NCI-H526 (cell line): ENCODE results near the gene SCAPER.
A peak's percentile ranks its signal among the peaks of the same experiment; 100 is the strongest.

Experiments
- DNase-seq, 2 experiments: peaks; one replicate each; lab custom pipeline; 2025; lab: John Stamatoyannopoulos, UW

The SCAPER gene

GRCh38 chr15:76359152-76359551 is 546.0 kb downstream of the SCAPER start:
- DNase-seq, result no peak

DNA sequence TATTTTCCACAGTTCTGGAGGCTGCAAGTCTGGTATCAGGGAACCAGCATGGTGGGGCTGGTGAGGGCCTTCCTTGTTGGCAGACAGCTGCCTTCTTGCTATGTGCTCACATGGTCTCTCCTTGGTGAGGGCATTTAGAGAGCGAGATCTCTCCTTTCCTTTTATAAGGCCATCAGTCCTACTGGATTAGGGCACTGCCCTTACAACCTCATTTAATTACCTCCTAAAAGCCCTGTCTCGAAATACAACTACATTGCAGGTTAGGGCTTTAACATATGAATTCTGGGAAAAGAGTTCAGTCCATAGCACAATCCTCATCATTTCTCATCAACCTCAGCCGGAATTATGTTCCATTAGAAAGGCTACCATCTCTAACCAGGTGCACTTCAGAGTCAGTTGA is 546.7 kb downstream of the SCAPER start:
- DNase-seq, result no peak

GRCh38 chr15:76354823-76355440 is 550.2 kb downstream of the SCAPER start:
- DNase-seq, result no peak

DNA sequence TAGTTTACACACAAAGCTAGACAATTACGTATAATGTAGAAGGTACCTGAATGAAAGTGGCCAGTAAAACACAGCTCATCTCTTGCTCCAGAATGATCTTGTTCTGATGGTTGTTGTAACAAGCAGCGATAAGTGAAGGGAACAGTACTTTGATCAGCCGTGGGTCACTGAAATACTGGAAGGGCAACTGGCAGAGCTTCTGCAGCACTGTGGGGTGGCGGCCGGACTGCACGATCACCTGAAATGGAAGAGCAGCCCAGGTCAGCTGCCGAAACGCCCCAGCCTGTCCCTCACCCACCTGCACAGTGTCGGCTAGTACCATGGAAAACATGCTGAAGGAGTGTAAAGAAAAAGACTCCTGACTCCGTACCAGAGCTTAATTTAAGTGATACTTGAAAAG is 551.2 kb downstream of the SCAPER start:
- no peak for DNase-seq

- DNase-seq, result no peak
These were observed 552.0 kb downstream of the SCAPER start for GRCh38 chr15:76353023-76353577.

GRCh38 chr15:76349301-76350070 is 555.7 kb downstream of the SCAPER start:
- DNase-seq, result peak; percentile 17 to 26

DNA sequence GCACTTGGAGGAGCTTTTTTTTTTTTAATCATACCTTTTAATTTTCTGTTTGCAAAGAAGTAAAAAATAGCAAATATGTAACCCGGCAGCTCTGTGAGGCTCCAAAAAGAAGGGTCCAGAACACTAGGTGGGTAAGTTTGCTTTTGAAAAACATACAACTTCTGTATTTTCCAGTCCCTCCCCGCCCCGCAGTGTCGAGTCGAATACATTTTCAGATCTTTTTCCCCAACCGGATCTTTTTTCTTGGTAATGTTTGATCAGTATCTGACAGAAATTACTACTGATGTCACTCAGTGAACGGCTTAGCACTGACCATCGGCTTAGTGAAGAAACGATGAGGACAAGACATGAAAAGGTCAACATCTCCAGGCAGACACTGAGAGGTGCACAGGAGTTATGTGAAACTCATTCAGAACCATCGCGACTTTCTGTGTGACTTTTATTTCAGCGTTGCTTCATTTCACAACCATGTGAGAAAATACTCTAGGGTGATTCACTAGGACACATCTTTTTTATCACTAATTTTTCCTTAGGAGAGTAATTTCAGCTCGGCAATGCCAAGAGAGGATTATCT is 557.6 kb downstream of the SCAPER start:
- no peak for DNase-seq

DNA sequence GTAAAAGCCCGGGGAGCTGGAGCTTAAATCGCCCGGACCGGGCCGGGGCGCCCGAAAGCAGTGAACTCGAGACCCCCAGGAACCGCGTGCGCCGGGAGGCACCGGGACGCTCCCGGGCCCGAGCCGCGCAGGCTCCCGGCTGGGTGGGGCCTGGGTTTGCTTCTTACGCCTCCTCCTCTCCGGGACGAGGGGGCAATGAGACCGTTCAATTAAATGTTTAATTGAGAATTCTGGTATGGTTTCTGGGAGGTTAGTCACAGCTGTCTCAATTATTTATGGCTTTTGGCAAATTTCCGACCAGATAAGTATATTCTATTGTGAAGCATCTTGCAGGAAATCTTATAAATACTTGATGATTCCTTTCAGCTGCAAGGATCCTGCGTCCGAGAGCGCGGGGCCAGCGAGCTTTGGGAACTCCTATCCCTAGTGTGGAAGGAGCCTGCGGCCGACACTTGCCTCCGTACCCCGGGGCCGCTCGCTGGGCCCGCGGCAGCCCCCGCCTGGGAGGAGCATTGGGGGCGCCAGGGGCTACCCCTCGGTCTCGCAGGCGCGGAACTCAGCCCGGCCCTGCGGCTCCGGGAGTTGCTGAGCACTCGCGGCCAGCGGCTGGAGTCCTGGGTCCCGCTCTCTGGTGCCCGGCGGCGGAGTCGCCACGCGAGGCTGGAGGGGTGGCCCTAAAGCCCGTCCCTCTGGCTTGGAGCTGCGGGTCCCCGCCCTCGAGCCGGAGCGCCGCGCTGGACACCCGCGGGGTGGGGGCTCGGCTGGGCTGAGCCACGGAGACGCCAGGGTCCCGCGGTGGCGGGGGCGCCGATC is 558.3 kb downstream of the SCAPER start:
- DNase-seq, result no peak

- no peak for DNase-seq
These were observed 559.1 kb downstream of the SCAPER start for GRCh38 chr15:76345880-76346668.

- no peak for DNase-seq
These were observed 559.6 kb downstream of the SCAPER start for GRCh38 chr15:76345583-76345879.

DNA sequence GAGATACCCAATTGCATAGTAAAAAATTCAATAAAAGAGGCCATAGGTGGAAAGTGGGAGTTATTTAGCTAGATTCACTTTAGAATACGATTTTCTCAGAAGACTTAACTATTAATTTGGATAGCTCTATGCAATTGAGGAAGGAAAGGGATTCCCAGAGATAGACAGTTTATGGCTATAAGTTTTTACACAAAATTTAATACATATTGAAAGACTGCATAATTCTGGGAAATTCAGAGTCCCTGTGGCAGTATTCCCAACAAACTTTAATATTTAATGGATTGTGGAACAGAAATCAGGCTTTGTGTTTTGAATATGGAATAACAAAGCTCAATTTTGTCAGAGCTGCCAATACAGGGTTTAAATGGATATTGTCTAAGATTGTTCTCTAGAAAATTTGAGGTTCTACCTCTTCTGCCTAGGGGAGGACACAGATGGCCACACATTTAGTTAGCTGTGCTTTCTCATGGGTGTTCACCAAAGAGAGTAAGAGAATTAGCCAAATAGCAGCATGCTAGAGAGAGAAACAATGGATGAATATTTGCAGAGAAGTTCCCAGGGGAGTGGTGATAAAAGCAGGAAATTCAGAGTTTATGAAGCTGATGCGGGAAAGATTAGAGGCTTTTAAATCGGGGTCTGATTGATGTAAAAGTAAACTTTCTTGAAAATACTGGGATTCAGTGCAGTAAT is 560.1 kb downstream of the SCAPER start:
- no peak for DNase-seq

DNA sequence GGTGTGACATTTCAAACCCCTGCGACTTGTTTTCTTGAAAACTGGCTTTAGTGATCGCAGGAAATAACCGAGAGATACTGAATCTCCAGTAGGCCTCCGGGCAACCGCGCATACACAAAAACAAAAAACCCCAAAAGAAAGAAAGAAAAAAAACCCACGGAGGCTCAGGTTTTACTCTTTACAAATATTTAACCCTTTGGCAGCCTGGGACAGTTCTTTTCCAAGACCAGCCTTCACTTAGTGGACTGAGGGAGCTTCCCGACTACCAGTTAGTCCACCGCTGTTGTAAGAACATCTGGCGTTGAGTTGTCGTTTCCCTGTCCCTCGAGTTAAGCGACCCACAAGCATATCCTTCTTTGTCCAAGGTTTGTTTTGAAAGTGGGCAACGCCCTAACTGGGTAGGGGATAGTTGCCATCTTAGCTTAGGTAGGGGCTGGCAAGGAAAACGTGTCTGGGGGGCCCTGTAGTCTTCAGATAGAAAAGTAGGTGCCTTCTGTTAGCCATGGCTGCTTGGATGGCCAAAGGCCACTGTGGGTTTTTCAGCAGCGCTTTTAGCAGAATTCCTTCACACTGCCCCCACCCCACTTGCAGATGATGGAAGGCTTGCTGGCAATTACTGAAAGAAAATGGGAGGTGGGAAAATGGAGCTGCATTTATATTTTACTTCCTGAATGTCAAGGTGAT is 561.7 kb downstream of the SCAPER start:
- DNase-seq, result no peak

GRCh38 chr15:76342382-76343201 is 562.5 kb downstream of the SCAPER start:
- DNase-seq, result no peak

GRCh38 chr15:76342058-76342381 is 563.1 kb downstream of the SCAPER start:
- DNase-seq, result no peak

DNA sequence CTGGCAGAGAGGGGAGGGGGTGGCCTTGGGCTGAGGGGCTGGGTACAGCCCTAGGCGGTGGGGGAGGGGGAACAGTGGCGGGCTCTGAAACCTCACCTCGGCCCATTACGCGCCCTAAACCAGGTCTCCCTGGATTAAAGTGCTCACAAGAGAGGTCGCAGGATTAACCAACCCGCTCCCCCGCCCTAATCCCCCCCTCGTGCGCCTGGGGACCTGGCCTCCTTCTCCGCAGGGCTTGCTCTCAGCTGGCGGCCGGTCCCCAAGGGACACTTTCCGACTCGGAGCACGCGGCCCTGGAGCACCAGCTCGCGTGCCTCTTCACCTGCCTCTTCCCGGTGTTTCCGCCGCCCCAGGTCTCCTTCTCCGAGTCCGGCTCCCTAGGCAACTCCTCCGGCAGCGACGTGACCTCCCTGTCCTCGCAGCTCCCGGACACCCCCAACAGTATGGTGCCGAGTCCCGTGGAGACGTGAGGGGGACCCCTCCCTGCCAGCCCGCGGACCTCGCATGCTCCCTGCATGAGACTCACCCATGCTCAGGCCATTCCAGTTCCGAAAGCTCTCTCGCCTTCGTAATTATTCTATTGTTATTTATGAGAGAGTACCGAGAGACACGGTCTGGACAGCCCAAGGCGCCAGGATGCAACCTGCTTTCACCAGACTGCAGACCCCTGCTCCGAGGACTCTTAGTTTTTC is 563.6 kb downstream of the SCAPER start:
- DNase-seq, result peak; percentile 44 to 89

GRCh38 chr15:76340803-76341365 is 564.3 kb downstream of the SCAPER start:
- peak; percentile 35 to 88 for DNase-seq

- peak in 1 of 2 experiments; percentile 70 for DNase-seq
These were observed 564.8 kb downstream of the SCAPER start for GRCh38 chr15:76340198-76340802.
